Mesendoderm (in vitro differentiated cells): ENCODE measurements around the gene MPV17.
A peak's percentile ranks its signal among the peaks of the same experiment; 100 is the strongest.
"Not testable (repeated sequence)": the region's sequence is repeated elsewhere in the genome, so short reads cannot be mapped to it uniquely, and the experiment has no call there.

Experiments used
- DNase-seq: peaks from one replicate; pipeline ENCODE4 v3.0.0; 2013
- H2AK5ac ChIP-seq: 2 replicates; pipeline ENCODE4 v1.6.1; 2013; ENCODE audit warnings: low read length, inconsistent platforms
- H2BK120ac ChIP-seq: 2 replicates; pipeline ENCODE4 v1.6.1; 2013; ENCODE audit warnings: low read depth, mild to moderate bottlenecking, low read length, moderate library complexity, mixed read lengths
- H2BK15ac ChIP-seq: replicated peaks from 2 replicates; pipeline ENCODE4 v1.6.1; 2013; ENCODE audit warnings: low read depth, mild to moderate bottlenecking, moderate library complexity
- H2BK5ac ChIP-seq: 2 replicates; pipeline ENCODE4 v1.6.1; 2013; ENCODE audit warnings: low read length, inconsistent platforms
- H3K18ac ChIP-seq: 2 replicates; pipeline ENCODE4 v1.6.1; 2013; ENCODE audit warnings: mild to moderate bottlenecking, low read length, mixed read lengths
- H3K23ac ChIP-seq: one replicate; pipeline ENCODE4 v1.6.1; 2013; ENCODE audit warnings: low read length
- H3K27ac ChIP-seq: 2 replicates; pipeline ENCODE4 v1.5.1; 2013; ENCODE audit warnings: low read depth, mild to moderate bottlenecking, inconsistent platforms, low read length, moderate library complexity
- H3K27me3 ChIP-seq: 2 replicates; pipeline ENCODE4 v1.6.1; 2013; ENCODE audit warnings: low read length, control low read depth, mild to moderate bottlenecking, inconsistent platforms; ENCODE audit not compliant: insufficient read depth, poor library complexity
- H3K36me3 ChIP-seq: 2 replicates; pipeline ENCODE4 v1.6.1; 2013; ENCODE audit warnings: low read length, inconsistent platforms; ENCODE audit not compliant: control insufficient read depth, insufficient read depth
- H3K4ac ChIP-seq: one replicate; pipeline ENCODE4 v1.6.1; 2013; ENCODE audit warnings: low read depth, mild to moderate bottlenecking, low read length, moderate library complexity
- H3K4me1 ChIP-seq: 2 replicates; pipeline ENCODE4 v1.6.1; 2013; ENCODE audit warnings: low read depth, low read length, inconsistent platforms; ENCODE audit not compliant: control insufficient read depth
- H3K4me2 ChIP-seq: 2 replicates; pipeline ENCODE4 v1.6.1; 2013; ENCODE audit warnings: low read length
- H3K4me3 ChIP-seq: 2 replicates; pipeline ENCODE4 v1.5.1; 2013; ENCODE audit warnings: mild to moderate bottlenecking, low read length
- H3K56ac ChIP-seq: one replicate; pipeline ENCODE4 v1.6.1; 2013; ENCODE audit warnings: low read length
- H3K79me1 ChIP-seq: 2 replicates; pipeline ENCODE4 v1.6.1; 2013; ENCODE audit warnings: low read length, inconsistent platforms
- H3K79me2 ChIP-seq: 2 replicates; pipeline ENCODE4 v1.6.1; 2013; ENCODE audit warnings: mild to moderate bottlenecking, low read length; ENCODE audit not compliant: control insufficient read depth, insufficient read depth
- H3K9ac ChIP-seq: 2 replicates; pipeline ENCODE4 v1.6.1; 2013; ENCODE audit warnings: low read length, inconsistent platforms
- H4K5ac ChIP-seq: one replicate; pipeline ENCODE4 v1.6.1; 2013; ENCODE audit warnings: low read length
- H4K8ac ChIP-seq: one replicate; pipeline ENCODE4 v1.6.1; 2013; ENCODE audit warnings: low read depth, mild to moderate bottlenecking, control low read depth, low read length, moderate library complexity
- WGBS: extraction: QIAGEN DNeasy Blood & Tissue Kit; methylation state at CpG from one replicate; pipeline ENCODE4 v1.1.7; 2013; ENCODE audit warnings: low lambda C conversion rate, missing lambda C conversion rate; ENCODE audit not compliant: insufficient coverage; ENCODE audit errors: extremely low coverage; 5-methylcytosine and 5-hydroxymethylcytosine counted together

The MPV17 gene

GRCh38 chr2:27275211-27276150 lies 47.4 kb downstream of the MPV17 start, which contains the start of gene DNAJC5G:
Gene DNAJC5G, plus strand, starts transcription at chr2:27275433. Its CDS starts 1,296 bp downstream, at chr2:27276729.
- H3K27me3 ChIP-seq: no peaks in the 10 kb centered on the region
- no peaks in the 10 kb centered on the region for H3K4me1 ChIP-seq
- no peak within 1 kb of the TSS for H3K56ac ChIP-seq
- no CpG with 5 or more reads among the region's 39 CpGs for WGBS
- DNase-seq: no peak
- no peak within 1 kb of the TSS for H3K18ac ChIP-seq
- H4K8ac ChIP-seq: no peak within 1 kb of the TSS
- no peak within 1 kb of the TSS for H2BK120ac ChIP-seq
- H3K79me1 ChIP-seq: no peaks in the 10 kb centered on the region
- H2AK5ac ChIP-seq: no peak within 1 kb of the TSS
- no peaks in the 10 kb centered on the region for H3K79me2 ChIP-seq
- H3K27ac ChIP-seq: no peak within 1 kb of the TSS
- H3K4ac ChIP-seq: no peak within 1 kb of the TSS
- no peak within 1 kb of the TSS for H2BK15ac ChIP-seq
- H3K4me2 ChIP-seq: no peak within 1 kb of the TSS
- H3K9ac ChIP-seq: no peak within 1 kb of the TSS
- no peak within 1 kb of the TSS for H4K5ac ChIP-seq
- no peak within 1 kb of the TSS for H3K23ac ChIP-seq
- H3K4me3 ChIP-seq: no peak within 1 kb of the TSS
- H3K36me3 ChIP-seq: no peaks in the 10 kb centered on the region
- no peak within 1 kb of the TSS for H2BK5ac ChIP-seq

DNA sequence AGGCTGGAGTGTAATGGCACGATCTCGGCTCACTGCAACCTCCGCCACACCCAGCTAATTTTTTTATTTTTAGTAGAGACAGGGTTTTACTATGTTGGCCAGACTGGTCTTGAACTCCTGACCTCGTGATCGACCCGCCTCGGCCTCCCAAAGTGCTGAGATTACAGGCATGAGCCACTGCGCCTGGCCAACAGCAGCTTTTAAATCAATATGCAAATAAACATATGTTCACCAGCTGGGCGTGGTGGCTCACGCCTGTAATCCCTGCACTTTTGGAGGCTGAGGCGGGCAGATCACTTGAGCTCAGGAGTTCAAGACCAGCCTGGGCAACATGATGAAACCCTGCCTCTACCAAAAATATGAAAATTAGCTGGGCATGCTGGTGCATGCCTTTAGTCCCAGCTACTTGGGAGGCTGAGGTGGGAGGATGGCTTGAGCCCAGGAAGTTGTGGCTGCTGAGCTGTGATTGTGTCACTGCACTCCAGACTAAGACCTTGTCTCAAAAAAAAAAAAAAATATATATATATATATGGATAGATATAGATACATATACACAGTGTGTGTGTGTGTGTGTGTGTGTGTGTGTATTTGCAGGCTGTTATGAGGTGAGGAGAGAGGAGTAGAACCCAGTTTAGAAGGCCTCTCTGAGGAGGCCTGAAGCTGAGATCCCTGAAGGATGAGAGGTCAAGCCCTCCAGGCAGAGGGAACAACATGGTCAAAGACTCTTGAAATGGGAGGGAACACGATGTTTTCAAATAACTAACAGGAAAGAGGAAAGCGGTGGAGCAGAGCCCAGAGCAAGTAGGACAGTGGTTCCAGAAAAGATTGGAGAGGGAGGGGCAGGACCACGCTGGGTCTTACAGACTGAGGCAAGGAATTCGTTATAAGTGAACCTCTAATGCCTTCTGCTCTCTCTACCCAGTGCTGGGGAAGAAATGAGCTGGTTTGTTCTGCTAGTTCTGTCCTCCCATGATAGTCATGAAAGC lies 50.1 kb downstream of the MPV17 start:
- WGBS: no CpG with 5 or more reads among the region's 15 CpGs
- H4K8ac ChIP-seq, H3K79me2 ChIP-seq, H2BK5ac ChIP-seq, H3K36me3 ChIP-seq, H3K9ac ChIP-seq, H3K79me1 ChIP-seq, H3K27ac ChIP-seq, H3K4ac ChIP-seq, H2AK5ac ChIP-seq, H2BK15ac ChIP-seq, H3K18ac ChIP-seq, H3K4me2 ChIP-seq, H2BK120ac ChIP-seq, H3K23ac ChIP-seq, H3K56ac ChIP-seq, H3K27me3 ChIP-seq, H4K5ac ChIP-seq, H3K4me3 ChIP-seq, DNase-seq, H3K4me1 ChIP-seq: not testable (repeated sequence)

DNA sequence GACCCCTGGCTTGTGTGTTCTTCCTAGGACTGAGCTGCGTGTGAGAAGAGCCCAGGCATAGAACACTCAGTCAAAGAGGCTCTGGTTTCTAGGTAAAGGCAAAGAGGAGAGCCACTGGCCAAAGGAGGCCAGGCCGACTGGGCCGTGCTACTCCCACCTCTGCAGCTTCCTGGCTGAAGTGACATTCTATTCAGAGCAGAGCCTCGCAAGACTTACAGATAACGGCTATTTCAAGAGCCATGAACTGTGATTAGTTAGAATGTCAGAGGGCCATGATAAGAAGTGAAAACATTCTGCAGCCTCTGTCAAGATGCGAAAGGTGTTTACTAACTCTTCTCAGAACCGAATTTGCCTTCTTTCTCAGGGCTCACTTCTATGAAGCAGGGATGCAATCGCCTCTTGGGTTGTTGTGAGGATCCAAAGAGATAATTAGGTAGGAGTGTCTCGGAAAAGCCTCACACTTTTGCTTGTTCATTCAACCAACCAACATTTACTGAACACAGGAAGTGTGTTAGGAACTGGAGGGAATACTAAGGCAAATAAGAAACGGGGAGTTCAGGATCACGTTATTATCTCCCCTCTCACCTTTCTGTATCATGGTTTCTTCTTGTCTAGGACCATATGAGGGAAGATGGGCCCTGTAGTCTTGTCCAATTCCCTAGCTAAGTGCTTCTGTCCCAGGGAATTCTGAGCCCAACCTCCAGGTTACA lies 51.1 kb downstream of the MPV17 start:
- Histone ChIP-seq H2BK5ac (no peak overlapping the region), H2AK5ac (no peak overlapping the region), H3K4ac (no peak overlapping the region), H3K56ac (peak overlapping the region; percentile 51), H3K4me3 (no peak overlapping the region), H3K79me2 (no peaks in the 10 kb centered on the region), H3K4me2 (no peak overlapping the region), H3K18ac (no peak overlapping the region), H2BK15ac (no peak overlapping the region), H3K23ac (no peak overlapping the region), H3K9ac (no peak overlapping the region), H4K8ac (no peak overlapping the region), H3K27ac (no peak overlapping the region), H3K79me1 (no peaks in the 10 kb centered on the region), H3K27me3 (peaks cover 4% of the 10 kb centered on the region), H2BK120ac (no peak overlapping the region), H3K36me3 (no peaks in the 10 kb centered on the region), H4K5ac (no peak overlapping the region), H3K4me1 (no peaks in the 10 kb centered on the region)
- peak; percentile 83 for DNase-seq
- WGBS: no CpG with 5 or more reads among the region's 11 CpGs

- no peak overlapping the region for H3K18ac ChIP-seq
- no peak overlapping the region for H4K5ac ChIP-seq
- WGBS: no CpG with 5 or more reads among the region's 2 CpGs
- no peak overlapping the region for H2AK5ac ChIP-seq
- H2BK120ac ChIP-seq: no peak overlapping the region
- H3K4me2 ChIP-seq: no peak overlapping the region
- no peak overlapping the region for H3K27ac ChIP-seq
- H3K4me3 ChIP-seq: no peak overlapping the region
- DNase-seq: no peak
- no peaks in the 10 kb centered on the region for H3K4me1 ChIP-seq
- no peak overlapping the region for H2BK15ac ChIP-seq
- H3K36me3 ChIP-seq: no peaks in the 10 kb centered on the region
- no peak overlapping the region for H2BK5ac ChIP-seq
- no peak overlapping the region for H3K4ac ChIP-seq
- no peaks in the 10 kb centered on the region for H3K79me2 ChIP-seq
- no peak overlapping the region for H3K56ac ChIP-seq
- no peak overlapping the region for H3K23ac ChIP-seq
- peaks cover 6% of the 10 kb centered on the region for H3K27me3 ChIP-seq
- no peaks in the 10 kb centered on the region for H3K79me1 ChIP-seq
- no peak overlapping the region for H4K8ac ChIP-seq
- H3K9ac ChIP-seq: no peak overlapping the region
Measured at GRCh38 chr2:27270670-27271069, 52.2 kb downstream of the MPV17 start.

- no peak overlapping the region for H3K4me3 ChIP-seq
- H2BK120ac ChIP-seq: no peak overlapping the region
- H3K79me1 ChIP-seq: no peaks in the 10 kb centered on the region
- no peaks in the 10 kb centered on the region for H3K79me2 ChIP-seq
- H3K4me2 ChIP-seq: no peak overlapping the region
- no peak overlapping the region for H3K27ac ChIP-seq
- no peak overlapping the region for H3K56ac ChIP-seq
- H2BK15ac ChIP-seq: no peak overlapping the region
- H3K27me3 ChIP-seq: peaks cover 11% of the 10 kb centered on the region
- H3K9ac ChIP-seq: no peak overlapping the region
- no peaks in the 10 kb centered on the region for H3K4me1 ChIP-seq
- no peak overlapping the region for H3K4ac ChIP-seq
- no peak overlapping the region for H4K5ac ChIP-seq
- no peak overlapping the region for H3K18ac ChIP-seq
- DNase-seq: no peak
- H2BK5ac ChIP-seq: no peak overlapping the region
- no peaks in the 10 kb centered on the region for H3K36me3 ChIP-seq
- no CpG with 5 or more reads among the region's 3 CpGs for WGBS
- no peak overlapping the region for H4K8ac ChIP-seq
- no peak overlapping the region for H2AK5ac ChIP-seq
- no peak overlapping the region for H3K23ac ChIP-seq
Measured at GRCh38 chr2:27270131-27270530, 52.8 kb downstream of the MPV17 start.
